Coronary artery (tissue), 2 donors: Measurements from ENCODE around the gene RPL38.

Experiments used
- DNase-seq: peaks from one replicate; pipeline ENCODE4 v3.0.0-alpha.2; 2017; ENCODE audit warnings: low spot score
- H3K27ac ChIP-seq, 2 donors: fragments of 200-600 bp; sonication (generic); one replicate each; pipeline ENCODE4 v1.5.1; 2016 to 2019
- H3K4me3 ChIP-seq: fragments of 200-600 bp; sonication (generic); 2 replicates; pipeline ENCODE4 v1.5.1; 2016; ENCODE audit warnings: mild to moderate bottlenecking, moderate library complexity
- TF ChIP-seq, protein P1 (sequence below): fragments of 200-600 bp; sonication (generic); IDR thresholded peaks from one replicate; pipeline ENCODE4 v1.5.1; 2019; ENCODE audit warnings: antibody characterized with exemption

The RPL38 gene

DNA sequence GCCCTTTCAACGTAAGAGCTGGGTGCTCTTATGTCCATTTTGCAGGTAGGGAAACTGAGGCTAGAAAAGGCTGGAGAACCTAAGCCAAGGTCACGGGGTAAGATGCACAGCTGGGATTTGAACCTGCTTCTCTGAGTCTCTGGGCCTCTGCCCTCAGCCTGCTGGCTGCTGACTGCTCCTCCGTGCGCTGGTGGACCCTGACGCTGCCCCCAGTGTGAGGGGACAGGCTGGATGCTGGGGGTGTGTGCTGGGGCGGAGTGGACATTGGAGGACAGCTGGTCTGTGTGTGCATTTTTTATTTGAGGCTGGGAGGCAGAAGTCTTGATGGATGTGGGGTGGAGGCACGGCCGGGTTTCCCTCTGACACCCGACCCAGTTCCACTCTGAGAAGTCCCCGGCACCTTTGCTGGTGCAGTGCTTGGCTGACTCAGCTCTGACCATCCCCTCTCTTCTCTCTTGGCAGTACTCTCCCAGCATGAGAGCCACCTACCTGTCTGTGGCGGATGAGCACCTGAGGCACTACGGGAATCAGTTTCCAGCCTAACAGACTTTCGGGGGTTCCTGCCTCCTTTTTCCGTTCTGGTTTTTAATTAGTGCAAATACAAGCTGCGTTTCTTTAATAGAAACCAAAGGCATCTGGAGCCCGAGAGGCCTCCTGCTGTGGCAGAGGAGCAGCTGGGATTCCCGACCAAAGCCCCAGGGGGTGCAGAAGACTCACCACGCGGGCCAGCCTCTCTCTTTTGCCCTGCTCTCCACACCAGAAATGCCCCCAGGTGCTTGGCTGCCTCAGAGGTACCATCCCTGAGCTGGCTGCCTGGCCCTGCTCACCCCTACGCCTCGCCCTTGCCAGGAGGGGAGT, 56.4 kb downstream of the RPL38 start:
- H3K27ac ChIP-seq: no peak overlapping the region
- DNase-seq: no peak
- TF ChIP-seq, protein P1, sequence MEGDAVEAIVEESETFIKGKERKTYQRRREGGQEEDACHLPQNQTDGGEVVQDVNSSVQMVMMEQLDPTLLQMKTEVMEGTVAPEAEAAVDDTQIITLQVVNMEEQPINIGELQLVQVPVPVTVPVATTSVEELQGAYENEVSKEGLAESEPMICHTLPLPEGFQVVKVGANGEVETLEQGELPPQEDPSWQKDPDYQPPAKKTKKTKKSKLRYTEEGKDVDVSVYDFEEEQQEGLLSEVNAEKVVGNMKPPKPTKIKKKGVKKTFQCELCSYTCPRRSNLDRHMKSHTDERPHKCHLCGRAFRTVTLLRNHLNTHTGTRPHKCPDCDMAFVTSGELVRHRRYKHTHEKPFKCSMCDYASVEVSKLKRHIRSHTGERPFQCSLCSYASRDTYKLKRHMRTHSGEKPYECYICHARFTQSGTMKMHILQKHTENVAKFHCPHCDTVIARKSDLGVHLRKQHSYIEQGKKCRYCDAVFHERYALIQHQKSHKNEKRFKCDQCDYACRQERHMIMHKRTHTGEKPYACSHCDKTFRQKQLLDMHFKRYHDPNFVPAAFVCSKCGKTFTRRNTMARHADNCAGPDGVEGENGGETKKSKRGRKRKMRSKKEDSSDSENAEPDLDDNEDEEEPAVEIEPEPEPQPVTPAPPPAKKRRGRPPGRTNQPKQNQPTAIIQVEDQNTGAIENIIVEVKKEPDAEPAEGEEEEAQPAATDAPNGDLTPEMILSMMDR: no peak
- H3K4me3 ChIP-seq: no peak overlapping the region
